GM12873 (cell line): ENCODE results near the gene TRAF3.

Experiments
- TF ChIP-seq, protein P1 (sequence below): IDR thresholded peaks from 2 replicates; pipeline ENCODE4 v1.5.1; 2012; ENCODE audit warnings: low read depth, mild to moderate bottlenecking, moderate library complexity, low read length, control low read depth; ENCODE audit not compliant: insufficient read depth; ENCODE audit errors: missing control alignments

The TRAF3 gene

DNA sequence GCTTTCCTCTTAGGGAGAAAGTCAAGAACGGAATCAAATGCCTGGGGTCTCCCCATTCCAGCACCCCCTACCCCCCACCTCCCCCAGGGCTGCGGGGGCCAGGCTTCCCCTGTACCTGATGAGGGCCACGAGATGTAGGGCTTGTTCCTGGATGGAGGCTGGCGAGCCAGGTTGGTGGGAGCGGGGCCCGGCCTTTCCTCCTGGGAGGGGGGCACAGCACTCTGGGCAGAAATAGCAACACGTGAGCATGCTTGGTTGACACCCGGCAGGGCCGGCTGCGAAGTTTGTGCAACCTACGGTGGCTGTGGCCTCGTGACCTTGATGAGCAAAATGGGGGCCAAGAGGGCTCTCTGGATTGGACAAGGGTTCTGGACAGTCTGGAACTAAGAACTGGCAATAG is 160.9 kb downstream of the TRAF3 start:
- TF ChIP-seq, protein P1, sequence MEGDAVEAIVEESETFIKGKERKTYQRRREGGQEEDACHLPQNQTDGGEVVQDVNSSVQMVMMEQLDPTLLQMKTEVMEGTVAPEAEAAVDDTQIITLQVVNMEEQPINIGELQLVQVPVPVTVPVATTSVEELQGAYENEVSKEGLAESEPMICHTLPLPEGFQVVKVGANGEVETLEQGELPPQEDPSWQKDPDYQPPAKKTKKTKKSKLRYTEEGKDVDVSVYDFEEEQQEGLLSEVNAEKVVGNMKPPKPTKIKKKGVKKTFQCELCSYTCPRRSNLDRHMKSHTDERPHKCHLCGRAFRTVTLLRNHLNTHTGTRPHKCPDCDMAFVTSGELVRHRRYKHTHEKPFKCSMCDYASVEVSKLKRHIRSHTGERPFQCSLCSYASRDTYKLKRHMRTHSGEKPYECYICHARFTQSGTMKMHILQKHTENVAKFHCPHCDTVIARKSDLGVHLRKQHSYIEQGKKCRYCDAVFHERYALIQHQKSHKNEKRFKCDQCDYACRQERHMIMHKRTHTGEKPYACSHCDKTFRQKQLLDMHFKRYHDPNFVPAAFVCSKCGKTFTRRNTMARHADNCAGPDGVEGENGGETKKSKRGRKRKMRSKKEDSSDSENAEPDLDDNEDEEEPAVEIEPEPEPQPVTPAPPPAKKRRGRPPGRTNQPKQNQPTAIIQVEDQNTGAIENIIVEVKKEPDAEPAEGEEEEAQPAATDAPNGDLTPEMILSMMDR, result no peak

DNA sequence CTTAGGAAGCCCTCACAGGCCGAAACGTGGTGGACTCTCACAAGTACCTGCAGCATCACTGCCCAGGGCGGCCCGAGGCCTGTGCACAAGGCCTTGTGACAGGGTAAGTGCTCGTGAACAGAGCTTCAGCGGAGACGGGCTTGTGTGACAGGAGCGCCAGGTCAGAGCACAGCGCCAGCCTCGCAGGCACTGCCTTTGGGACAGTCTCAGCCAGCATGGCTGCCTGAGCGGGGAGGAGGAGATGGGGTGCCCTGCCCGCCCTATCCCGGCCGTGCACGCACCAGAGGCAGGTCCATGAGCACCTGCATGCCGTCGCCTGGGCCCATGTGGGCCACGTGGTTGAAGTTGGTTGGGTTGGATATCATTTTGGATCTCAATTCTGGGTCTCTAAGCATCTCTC is 162.1 kb downstream of the TRAF3 start:
- TF ChIP-seq, protein P1, result no peak

DNA sequence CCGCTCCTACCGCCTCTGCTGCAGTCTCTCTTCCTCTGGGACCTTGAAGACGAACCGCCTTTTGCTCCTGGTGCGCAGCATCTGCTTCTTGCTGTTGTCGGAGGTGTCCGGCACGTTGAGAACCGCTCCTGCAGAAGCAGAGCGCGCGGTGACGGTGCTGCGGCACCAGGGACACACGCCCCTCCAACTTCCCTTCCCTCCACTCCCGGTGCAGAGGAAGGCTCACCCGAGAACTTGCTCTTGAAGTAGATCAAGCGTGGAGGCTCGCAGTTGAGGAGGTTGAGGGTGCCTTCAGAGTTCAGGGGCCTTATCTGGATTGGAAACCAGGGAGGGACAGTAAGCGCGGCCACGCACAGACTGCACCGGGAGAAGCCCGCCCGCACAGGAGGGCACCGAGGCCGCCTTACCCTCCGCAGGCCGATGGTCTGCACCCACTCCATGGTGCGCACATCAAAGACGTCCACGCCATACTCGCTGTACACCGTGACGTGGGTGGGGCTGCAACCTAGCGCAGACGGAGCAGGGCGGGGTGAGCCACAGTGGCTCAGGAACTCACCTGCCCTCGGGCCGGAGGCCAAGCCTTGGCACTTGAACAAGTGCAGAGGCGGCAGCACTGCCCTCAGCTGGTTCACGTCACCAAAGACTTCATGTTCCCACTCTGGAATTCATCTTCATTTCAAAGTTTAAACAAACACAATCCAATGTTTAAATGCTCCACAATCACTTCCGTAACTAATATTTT is 162.7 kb downstream of the TRAF3 start:
- TF ChIP-seq, protein P1, result no peak

DNA sequence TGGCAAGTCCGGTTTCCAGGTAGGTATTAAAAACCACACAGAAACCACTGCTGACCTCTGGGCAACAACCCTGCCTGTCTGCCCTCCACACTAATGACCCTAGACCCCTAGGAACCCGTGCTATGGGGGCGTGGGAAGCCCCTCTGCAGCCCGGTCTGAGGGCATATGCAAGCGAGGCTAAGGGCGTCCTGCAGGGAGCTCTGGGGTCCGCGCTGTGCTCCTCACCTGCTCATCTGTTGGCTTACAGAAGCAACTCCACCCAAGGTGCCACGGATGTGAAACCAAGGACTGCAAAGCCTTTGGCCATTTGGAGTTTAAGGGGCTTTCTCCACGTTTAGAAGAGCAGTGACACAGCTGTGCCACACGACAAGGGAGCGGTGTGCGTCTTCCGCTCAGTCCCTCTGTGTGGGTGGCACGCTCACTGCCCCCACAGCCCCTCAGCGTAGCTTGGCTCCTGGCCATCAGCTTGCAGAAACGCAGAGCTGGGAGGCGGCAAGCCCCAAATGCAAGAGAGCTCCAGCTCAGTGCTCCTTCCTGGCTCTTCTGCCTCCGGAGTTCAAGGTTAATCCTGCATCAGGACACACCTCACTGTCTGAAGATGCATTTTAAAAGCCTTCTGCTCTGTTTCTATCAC is 163.6 kb downstream of the TRAF3 start:
- TF ChIP-seq, protein P1, result no peak

DNA sequence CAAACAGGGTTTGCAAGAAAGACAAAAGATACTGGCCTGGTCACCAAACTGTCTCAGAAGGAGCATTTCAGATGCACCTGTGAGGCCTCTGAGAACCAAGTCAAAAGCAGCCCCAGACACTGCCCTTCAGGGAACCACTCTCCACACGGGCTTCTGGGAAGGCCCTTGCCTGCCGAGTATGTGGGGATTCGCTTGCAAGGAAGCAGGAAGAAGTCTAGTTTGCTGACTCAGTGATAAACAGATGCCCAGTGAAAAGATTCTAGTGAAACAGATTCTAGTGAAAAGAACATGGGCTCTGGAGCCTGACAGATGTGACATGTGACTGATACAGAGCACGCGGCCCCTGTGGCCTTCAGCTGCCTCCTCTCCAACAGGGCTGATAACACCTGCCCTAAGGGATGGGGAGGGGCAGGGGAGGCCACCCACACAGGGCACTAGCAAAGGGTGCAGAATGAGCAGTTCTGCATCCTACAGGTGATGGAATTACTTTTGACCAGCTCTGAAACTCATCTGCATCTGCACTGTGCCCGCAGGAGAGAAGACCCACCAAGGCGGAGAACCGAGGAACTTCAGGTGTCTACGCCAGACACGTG is 164.3 kb downstream of the TRAF3 start:
- TF ChIP-seq, protein P1, result no peak

DNA sequence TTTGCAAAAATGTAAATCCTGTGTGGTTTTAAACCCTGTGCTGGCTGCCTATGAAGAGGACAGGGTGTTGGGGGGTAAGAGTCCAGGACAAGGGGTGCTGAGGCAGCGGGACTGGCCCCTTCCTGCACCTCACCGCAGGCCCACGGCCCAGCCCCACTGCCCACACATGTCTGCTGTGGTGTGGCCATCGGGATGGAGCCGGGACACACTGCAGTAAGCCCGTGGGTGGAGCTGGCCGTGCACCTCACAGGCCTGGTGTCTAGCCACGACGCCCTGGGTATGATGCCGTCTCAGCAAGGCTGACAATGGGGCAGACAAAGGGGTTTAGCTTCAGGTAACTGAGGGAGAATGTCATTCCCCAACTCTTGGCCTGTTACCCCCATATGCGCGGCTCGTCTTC is 164.8 kb downstream of the TRAF3 start:
- TF ChIP-seq, protein P1, result no peak

DNA sequence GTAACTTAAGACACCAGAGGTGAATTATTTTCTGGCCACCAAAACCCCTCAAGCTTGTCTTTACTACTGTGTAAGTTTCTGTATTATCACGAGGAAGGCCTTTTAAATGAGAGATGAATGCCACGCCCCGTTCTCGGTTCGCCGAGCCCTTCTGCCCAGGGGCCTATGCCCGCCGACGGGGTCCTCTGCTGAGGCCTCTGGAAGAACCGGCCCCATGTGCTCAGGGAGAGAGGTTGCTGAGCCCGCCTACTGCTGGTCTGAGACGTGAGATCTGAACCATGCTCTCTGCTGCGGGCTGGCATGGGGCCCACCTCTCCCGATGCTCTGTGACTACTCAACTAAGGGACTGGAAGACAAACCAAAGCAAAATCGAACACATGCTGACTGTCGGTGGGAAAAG is 166.2 kb downstream of the TRAF3 start:
- TF ChIP-seq, protein P1, result no peak
